ENCODE data around the gene PIK3CD.

DNA sequence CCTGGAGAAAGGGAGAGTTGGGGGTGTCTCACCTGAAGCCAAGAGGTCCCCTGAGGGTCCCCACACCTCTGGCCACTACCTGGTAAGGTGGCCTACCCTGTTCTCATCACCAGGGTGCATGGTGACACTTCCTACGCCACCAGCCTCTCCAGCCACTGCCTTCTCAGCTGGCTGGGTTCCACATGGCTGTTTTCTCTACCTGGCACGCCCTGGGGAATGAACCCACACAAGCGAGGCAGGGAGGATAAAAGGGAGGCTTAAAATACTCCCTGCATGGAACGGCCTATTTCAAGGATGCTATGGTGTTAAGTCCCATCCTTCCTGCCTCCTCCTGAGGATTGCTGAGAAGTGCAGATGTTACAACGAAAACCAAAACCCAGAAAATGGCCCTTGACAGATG is 84.7 kb downstream of the PIK3CD start:
- TF ChIP-seq, protein P1, sequence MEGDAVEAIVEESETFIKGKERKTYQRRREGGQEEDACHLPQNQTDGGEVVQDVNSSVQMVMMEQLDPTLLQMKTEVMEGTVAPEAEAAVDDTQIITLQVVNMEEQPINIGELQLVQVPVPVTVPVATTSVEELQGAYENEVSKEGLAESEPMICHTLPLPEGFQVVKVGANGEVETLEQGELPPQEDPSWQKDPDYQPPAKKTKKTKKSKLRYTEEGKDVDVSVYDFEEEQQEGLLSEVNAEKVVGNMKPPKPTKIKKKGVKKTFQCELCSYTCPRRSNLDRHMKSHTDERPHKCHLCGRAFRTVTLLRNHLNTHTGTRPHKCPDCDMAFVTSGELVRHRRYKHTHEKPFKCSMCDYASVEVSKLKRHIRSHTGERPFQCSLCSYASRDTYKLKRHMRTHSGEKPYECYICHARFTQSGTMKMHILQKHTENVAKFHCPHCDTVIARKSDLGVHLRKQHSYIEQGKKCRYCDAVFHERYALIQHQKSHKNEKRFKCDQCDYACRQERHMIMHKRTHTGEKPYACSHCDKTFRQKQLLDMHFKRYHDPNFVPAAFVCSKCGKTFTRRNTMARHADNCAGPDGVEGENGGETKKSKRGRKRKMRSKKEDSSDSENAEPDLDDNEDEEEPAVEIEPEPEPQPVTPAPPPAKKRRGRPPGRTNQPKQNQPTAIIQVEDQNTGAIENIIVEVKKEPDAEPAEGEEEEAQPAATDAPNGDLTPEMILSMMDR (conservative IDR thresholded peaks at IDR 0.05 in 1 of 2, IDR thresholded peaks at IDR 0.05 in 1 of 2; ENCODE audit: extremely low read depth in 1 of 2, insufficient read depth in 1 of 2, low read depth in 1 of 2, low read length in 2 of 2) = no peak
- no peak for TF ChIP-seq EZH2 (IDR thresholded peaks at IDR 0.05; ENCODE audit: borderline replicate concordance, low read length)
